Hematopoietic multipotent progenitor cell treated with erythropoietin and hydrocortisone succinate and interleukin-3 and kit ligand, for 15 days (in vitro differentiated cells): ENCODE results near the gene PAK1.

Source experiments
- DNase-seq: peaks from one replicate; pipeline ENCODE4 v3.0.0-alpha.2; 2015; ENCODE audit warnings: low spot score

The PAK1 gene

DNA sequence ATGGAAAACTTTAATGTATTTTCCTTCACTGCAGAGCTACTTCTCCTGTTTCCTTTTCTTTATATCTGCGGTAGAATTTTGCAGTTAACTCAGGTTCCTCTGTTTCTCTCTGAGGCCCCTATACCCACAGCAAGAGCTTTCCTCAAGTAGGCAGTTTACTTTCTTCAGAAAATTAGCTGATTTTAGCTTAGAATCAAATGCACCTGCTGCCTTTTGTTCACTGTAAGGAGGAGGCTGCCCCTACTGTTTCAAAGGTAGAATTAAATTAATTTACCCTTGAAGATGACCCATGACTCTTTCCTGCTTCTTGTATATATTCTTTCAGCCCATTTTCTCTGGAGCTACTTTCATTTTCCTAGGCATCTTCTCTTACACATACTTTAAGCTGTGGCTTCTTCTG, 103.7 kb downstream of the PAK1 start:
- no peak for DNase-seq

DNA sequence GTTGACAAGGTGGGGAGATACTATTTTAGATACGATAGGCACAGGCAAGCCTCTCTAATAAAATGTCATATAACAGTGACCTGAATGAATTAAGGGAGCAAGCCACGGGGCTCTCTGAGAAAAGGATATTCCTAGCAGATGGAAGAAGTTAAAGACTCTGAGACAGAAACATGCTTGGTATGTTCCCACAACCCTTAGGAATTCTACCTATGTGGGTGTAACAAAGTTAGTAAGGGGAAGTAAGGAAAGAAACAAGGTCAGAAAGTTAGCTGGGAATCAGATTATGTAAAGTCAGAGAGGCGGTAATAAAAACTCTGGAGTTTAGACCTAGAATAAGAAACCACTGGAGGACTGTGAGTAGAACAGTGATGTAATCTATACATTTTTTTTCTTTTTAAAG, 112.7 kb downstream of the PAK1 start:
- no peak for DNase-seq

DNA sequence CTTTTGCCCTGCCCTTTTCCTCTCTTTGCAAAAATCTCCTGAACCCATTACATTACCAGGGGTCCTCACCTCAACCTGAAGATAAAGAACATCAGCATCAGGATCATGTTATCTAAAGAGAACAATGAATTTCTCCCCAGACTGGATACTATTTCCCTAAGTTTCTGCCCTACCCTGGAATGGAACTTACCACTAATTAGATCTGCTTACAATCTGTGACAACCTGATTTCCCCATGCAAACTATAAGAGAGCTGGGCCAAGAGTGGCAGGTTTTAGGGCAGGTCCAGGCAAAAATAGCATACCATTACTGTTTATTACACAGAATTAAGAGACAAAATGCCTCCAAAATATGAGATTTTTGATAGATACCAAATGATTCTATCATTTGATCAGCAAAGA, 114.4 kb downstream of the PAK1 start:
- no peak for DNase-seq

DNA sequence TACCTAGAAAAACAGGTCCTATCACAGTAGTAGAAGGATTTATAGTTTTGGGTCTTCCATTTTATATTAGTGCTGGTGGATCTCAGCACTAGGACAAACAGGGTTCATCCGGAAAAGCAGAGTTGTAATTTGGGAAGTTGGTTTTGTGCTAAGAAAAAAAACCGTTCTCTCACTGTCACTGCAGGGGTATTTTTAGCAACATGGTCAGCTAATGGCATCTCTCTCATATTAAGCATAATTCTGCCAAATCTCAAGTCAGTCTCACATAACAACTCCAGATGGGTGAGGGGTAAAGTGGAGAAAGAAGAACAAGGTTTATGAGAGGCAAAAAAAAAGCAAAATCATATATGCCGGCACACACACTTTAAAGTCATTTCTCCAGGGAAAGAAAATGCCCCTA, 120.8 kb downstream of the PAK1 start:
- no peak for DNase-seq

DNA sequence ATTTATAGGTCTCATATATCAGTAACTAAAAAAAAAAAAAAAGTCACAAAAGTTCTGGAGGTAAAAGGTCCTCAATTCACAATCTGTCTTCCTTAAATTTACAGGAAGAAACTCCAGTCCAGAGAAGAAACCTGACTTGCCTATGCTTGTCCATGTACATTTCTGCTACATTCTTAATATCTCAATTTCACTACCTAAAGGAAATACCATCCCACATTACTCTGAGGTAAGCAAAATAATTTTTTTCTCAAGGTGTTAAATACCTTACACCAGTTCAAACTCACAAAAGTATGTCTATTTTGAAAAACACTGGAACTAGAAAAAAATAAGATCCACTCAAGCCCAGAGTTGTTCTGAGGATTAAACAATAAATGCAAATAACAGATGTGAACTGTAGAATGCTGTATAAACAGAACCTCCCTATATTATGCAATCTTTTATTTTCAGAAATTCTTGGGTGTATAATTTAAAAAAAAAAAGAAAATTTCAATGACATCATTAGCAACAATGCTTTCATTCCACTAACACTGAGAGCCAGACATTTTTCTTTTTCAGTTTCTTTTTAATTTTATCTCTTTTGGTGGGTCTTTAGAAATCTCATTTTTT, 122.5 kb downstream of the PAK1 start:
- DNase-seq: no peak

DNA sequence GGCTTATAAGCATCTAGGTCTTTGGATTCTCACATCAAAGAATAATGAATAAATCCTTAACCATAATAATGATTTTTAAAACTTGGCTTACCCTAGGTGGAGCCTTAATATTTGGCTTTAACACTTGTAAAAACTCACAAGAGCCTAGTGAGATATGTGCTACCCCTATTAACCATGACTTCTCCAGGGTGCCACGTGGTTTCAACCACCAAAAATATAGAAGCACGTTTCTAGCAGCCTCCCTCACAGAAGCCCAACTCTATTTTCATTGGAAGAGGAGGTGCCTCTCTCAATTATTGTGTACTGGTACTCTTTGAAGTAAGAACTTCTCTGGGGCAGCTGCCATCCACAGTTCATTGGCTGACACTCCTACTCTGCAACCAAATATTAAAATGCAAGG, 125.9 kb downstream of the PAK1 start:
- no peak for DNase-seq

DNA sequence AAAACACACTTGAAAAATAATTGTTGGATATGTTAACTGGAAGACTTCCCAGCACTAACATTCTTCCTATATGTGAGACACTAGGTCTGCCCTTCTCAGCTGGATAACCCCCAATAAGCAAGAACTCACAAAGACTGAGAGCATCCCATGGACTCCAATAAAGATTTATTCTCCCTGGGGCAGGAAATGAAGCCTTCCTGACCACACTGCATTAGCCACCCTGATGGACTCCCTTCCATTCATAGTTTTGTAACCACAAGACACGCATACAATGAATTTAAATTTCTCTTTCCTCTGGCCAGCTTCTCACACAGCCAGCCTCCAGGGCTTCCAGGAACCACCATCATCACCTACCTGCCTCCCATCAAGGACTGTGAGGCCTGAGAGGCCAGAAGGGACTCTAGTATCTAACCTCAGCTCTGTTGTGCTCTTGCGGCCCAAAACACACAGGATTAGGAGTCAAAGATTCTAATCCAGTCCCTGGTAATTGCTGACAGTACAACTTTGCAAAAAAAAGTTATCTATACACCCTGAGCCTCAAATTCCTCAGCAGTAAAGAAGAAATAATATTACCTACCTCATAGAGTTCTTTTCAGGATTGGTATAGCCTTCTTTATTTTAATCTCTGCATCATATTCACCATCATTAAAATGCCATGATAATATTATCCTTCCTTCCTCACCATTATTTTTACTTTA, 126.8 kb downstream of the PAK1 start:
- no peak for DNase-seq

DNA sequence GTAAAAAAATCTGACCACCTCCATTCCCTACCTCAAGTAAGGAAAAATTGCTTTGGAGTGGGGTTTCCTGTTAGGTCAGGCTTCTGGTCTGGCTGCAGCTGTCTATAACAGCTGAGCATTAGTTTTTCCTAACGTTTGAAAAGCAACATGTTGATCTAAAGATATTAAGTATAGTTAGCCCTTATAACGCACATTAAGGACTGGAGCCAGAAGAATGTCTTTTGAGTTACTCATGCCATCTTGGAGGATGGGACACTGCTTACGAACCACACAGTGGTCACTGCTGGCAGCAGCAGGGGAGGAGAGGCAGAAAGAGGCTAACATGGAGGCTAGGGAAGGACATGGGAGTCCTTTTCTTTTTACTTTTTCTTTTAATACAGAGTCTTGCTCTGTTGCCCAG, 128.3 kb downstream of the PAK1 start:
- no peak for DNase-seq

DNA sequence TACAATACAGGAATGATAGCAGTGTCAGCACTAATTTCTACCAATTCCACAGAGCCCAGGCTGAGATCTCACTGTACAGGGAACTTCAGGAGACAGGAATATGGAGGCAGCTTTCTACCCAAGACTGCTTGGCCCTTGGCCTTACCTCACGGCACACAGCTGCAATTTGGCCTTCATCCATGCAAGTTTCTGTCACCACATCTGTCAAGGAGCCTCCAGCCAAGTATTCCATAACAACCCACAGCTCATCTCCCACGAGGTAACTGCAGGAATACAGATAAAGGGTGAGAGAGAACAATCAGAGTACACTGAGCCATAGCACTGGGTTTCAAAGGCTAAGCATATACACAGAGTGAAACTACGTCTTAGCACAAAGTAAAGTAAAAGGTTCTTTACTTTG, 133.4 kb downstream of the PAK1 start:
- no peak for DNase-seq

DNA sequence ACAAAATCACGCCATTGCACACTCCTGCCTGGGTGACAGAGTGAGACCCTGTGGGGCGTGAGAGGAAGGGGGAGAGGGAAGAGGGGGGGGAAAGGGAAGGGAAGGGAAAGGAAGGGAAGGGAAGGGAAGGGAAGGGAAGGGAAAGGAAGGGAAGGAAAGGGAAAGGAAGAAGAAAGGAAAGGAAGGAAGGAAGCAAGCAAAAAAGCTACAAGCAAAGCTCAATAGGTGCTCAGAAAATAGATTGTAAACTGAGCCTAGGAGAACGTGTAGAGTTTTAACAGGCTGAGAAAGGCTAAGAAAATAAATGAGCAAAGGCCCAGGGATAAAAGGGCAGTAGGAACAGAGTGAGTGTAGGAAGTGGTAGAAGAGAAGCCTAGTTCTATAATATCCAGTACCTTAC, 141.6 kb downstream of the PAK1 start:
- no peak for DNase-seq

DNA sequence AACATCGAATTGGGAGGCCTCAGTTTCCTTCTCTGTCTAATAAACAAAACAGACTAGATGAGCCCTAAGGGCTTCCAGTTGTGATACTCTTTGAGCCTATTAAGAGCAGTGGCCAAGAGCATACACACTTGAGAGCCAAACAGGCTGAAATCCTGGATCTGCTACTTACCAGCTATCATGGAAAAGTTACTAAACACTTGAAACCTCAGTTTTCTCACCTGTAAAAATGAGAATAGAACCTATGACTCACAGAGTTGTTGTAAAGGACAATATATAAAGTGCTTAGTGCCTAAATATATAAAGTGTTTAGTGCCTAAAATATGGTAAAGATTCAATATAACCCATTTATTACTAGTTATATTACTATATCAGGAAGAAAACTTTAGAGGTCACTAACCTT, 148.7 kb downstream of the PAK1 start:
- DNase-seq: no peak

DNA sequence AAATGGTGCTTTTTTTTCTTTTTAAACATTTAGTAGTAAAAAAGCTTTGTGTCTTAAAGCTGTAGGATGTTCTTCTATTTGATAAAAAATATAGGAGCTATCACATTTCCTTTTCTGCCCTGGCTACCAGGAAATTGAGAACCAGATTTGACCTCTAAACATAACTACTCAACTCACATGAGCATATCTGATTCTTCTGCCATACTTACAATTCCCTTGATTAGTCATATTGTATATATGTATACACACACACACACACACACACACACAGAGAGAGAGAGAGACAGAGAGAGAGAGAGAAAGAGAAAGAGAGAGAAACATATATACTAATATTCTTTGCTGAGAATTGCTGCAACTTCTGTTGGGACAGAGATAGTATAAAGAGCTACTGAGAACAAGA, 149.4 kb downstream of the PAK1 start:
- no peak for DNase-seq

DNA sequence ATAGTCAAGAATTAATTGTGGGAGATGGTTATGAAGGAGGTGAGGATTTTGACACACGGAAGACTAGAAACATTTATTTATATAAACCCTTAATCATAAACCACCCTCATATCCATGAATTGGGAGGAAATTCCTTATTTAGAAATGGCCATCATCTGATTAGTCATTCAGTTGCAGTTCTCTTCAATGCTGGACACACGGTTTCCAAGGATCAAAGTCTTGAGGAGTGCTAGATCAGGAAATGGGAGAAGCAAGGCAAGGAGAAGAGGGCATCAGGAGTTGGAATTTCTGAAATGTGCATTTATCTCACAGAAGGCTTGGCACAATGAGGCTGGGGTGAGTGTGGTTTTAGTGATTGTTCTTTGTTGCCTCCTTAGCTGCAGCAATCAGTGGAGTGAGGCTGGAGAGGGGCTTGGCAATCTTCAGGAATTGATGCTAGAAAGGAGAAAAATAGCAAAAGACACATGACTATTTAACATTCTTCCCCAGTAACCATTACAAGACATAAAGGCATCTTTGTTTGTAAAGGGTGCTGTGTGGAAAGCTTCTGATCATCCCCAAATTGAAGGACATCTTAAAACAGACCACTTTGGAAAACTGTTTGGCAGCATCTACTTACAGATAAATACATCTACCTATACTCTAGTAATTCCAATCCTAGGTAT, 150.8 kb downstream of the PAK1 start:
- no peak for DNase-seq

DNA sequence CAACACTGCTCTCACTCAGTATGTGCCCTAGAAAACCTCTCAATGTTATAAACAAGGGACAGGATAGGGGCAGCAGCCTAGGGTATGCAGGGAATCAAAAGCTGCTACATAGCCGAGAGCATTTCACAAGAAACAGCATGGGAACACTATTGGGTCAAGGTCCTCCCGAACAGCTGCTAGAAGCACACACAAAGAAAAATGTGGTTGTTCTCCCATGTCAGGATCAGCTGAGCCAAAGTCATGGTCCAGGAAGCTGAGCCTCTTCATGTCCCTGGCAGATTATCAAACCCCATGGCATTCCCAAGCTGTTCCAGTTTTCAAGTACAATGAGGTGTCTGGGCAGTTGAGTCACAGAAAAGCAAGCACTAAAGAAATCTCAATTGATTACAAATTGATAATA, 151.4 kb downstream of the PAK1 start:
- DNase-seq: no peak

DNA sequence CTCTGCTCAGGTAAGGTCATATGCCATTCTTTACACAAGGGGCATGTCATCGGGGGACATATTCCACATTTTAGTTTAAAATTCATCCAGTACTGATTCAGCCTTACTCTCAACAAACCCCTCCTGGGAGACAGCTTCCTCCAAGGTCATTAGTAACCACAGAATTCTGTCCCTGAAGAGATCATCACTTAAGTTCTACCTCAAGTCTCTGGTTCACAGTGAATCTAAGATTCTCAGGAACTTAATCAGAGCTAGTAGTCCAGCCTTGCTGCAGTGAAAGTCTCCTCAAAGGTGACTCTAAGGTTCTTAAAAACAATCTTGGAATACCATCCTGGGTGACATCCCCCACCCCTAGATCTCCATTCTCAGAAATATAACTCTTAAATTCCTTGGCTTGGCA, 153.5 kb downstream of the PAK1 start:
- DNase-seq: no peak

DNA sequence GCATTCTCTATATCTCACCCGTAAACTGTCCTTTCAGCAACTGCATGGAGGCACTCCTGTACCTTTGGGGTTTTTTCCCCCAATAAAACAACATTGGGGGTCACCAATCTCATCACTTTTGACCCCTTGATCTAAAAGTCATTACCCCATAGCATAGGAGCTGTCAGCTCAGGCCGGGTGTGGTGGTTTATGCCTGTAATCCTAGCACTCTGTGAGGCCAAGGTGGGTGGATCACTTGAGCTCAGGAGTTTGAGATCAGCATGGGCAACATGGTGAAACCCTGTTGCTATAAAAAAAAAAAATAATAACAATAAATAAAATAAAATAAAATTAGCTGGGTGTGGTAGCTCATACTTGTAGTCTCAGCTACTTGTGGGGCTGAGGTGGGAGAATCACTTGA, 155.3 kb downstream of the PAK1 start:
- DNase-seq: no peak

DNA sequence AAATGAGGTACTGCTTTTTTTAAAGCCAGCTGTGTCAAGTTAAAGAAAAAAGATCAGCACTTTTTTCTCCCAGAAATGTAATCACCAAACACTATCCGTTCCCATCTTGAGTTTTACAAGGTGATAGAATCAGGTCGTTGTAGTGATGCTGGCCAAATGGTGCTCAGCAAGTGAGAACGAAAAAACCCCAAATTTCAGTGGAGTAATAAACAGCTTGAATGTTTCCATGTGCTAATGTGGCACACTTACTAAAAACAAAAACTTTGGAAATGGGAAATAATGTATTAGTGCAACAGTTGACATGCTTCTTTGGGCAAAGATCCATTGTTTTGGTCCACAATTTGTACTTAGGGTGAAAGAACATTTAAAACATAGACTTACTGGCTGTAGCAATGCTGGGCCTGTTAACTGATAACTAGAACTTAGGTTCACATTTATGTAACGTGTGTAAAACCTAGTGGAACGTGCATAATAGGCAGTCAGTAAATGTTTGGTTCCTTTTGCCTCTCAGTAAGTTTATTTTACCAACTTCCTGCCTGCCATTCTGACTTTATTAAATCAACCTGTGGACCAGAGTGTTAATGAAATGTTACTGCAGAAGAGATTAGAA, 157.1 kb downstream of the PAK1 start:
- DNase-seq: no peak

DNA sequence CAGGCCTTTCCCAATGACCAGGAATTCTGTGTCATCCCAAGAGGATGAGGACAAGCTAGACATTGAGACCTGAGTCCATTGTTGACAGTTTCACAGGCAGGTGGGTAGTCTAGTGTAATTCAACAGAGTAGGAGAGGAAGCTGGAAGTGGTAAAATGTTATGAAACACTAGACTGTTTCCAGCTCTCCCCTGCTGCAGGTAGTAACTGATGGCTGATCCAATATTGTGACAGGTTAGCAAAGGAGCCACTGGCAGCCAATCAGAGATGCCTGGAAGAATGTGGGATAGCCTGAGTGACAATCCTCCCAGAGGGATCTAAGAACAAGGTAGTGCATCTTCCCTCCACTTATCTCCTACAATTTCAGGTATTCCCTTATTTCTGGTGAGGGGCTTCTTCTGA, 161.8 kb downstream of the PAK1 start:
- DNase-seq: no peak

DNA sequence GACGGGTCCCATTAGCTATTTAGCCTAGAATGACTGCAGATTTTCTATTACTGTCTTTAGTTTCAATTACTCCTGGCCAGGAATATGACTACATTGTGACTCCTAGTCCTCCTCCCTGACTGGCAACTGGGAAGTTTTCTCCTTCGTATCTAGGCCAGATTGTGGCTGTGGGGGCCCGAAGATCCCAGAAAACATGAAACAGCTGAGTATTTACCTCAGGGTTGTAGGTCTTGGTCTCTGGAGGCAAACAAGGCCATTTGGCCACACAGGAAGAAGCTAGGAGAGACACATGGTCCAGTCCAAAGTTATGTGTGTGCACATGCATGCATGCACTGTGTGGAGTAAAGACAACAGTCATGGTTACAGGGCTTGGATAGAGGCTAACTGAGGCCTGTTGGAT, 162.2 kb downstream of the PAK1 start:
- DNase-seq: no peak

DNA sequence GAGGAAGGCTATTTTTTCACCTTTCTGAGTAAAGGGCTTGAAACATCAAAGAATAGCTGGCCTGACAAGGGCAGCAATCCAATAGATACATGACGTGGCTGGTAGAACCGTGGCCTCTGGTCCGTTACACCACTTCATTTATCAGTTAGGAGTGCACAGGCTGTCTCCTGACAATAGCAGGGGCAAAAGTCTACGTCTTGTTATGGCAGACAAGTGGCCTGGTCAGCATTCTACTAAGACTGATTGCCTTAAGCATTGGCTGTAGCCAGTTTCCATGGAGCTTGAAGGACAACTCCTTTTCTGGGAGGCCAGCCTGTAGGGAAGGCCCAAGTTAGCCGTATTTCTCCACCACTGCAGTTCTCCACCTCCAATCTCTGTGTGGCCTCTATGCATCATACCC, 163.2 kb downstream of the PAK1 start:
- DNase-seq: no peak

DNA sequence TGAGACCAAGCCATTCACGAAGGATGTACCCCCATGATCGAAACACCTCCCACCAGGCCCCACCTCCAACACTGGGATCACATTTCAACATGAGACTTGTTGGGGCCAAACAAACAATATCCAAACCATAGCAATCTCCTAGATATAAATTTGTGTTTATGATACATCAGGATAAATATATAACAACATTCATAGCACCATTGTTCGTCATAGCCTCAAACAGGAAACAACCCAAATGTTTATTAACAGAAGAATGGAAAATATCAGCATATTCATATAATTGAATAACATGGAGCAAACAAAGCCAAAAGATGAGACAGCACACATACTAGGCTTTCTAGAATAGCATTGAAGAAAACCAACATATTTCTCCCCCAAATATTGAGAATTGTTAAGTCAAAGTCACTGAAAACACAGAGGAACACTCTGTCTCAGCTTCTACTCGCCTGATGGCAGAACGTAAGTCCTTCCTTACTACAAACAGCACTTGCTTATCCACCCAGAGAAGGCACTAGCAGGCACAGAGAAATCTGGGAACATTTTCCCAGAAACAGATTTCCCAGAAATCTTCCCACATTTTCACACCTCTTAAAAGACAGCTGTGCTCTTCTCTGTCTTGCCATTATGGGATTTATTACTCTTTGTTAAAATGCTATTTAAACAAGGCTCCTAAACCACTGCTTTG, 164.4 kb downstream of the PAK1 start:
- DNase-seq: no peak

DNA sequence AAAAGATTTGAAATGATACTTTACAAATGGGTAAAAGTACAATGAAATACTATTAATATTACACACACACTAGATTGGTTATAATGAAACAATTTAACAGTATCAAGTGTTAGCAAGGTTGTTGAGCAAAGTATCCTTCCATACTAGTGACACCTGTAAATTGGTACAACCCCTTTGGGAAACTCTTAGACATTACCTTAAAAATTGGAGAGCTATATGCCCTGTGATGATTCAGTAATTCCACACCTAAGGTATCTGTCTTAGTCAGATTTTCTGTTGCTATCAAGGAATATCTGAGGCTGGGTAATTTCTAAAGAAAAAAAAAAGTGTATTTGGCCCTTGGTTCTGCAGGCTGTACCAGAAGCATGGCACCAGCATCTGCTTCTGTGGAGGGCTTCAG, 165.1 kb downstream of the PAK1 start:
- no peak for DNase-seq

DNA sequence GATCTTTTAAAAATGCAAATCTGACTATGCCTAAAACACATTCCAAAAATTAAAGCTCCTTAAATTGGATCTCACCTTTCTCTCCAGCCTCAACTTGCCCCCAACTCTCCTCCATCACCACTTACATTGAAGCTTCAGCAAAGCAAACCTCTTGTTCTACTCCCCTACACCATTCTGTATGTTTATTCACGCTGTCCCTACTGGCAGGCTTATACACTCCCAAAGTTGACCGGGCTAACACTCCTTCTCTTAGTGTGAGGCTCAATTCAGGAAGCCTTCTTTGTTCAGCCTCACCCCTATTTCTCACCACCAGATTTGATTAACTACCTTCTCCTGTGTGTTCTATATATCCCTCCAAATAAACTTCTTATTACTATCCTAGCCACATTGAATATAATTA, 170.6 kb downstream of the PAK1 start:
- no peak for DNase-seq
